ENCODE measurements around the gene BRSK2.

The BRSK2 gene

GRCh38 chr11:1440066-1440465, 50.3 kb downstream of the BRSK2 start:
- no peak for TF ChIP-seq CTCF (IDR thresholded peaks at IDR 0.05)

GRCh38 chr11:1440496-1440895, 50.8 kb downstream of the BRSK2 start:
- TF ChIP-seq CTCF (IDR thresholded peaks at IDR 0.05) = no peak

- TF ChIP-seq CTCF (IDR thresholded peaks at IDR 0.05) = no peak
Measured at GRCh38 chr11:1442163-1442562, 52.4 kb downstream of the BRSK2 start.

GRCh38 chr11:1442807-1443366, 53.2 kb downstream of the BRSK2 start:
- TF ChIP-seq CTCF (IDR thresholded peaks at IDR 0.05) = no peak

DNA sequence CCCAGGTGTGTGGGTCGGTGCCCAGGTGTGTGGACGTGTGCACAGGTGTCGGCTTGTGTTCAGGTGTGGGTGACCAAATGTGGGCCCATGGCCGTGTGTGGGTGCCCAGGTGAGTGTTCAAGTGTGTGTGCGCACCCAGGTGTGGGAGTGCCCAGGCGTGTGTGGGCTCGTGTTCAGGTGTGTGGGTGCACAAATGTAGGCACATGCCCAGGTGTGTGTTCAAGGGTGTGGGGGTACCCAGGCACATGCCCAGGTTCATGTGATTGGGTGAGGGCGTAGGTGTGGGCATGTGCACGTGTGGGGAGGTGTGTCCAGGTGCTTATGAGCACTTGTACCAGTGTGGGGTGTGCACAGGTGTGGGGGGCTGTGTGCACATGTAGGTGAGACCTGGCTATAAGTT, 54.0 kb downstream of the BRSK2 start:
- TF ChIP-seq CTCF (IDR thresholded peaks at IDR 0.05) = no peak

- no peak for TF ChIP-seq CTCF (IDR thresholded peaks at IDR 0.05)
Measured at GRCh38 chr11:1444321-1444720, 54.6 kb downstream of the BRSK2 start.

DNA sequence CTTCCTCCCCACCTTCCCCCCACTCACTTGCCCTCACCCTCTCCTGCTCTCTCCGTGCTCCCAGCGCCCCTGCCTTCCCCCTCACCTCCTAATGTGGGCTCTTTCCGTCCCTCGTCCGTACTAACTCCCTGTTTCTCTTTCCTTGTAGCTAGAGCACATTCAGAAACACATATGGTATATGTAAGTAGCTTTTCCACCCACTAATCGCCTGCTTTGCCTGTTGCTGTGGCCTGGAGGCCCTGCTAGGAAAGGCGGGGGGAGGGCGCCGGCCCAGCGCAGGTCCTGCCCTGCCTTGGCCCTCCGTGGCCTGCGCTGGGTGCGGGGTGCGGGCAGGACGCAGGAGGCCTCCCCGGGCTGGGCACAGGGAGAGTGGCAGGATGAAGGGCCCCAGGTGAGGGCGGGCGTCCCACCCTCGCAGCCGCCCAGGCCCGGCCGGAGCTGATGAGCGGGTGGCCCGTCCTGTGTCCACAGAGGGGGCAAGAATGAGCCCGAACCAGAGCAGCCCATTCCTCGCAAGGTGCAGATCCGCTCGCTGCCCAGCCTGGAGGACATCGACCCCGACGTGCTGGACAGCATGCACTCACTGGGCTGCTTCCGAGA, 55.2 kb downstream of the BRSK2 start:
- TF ChIP-seq CTCF (IDR thresholded peaks at IDR 0.05) = no peak
